ENCODE measurements around the gene F13B.
"Not testable (repeated sequence)": the region's sequence is repeated elsewhere in the genome, so short reads cannot be mapped to it uniquely, and the experiment has no call there.

F13B gene

GRCh38 chr1:197036861-197037260 is 30.2 kb downstream of the F13B start:
- H3K4me3 ChIP-seq (ENCODE audit: low read length) = no peak overlapping the region
- H3K27me3 ChIP-seq (ENCODE audit: control insufficient read depth, insufficient read depth, low read length) = no peaks in the 10 kb centered on the region
- no peak overlapping the region for H3K9ac ChIP-seq (ENCODE audit: low read length)
- no peaks in the 10 kb centered on the region for H3K36me3 ChIP-seq (ENCODE audit: control insufficient read depth, insufficient read depth, low read length)
- H3K4me1 ChIP-seq (ENCODE audit: control insufficient read depth, insufficient read depth, low read length) = no peaks in the 10 kb centered on the region
- H3K9me3 ChIP-seq (ENCODE audit: control insufficient read depth, low read length) = no peaks in the 10 kb centered on the region

GRCh38 chr1:197034631-197035339 is 32.3 kb downstream of the F13B start:
- not testable (repeated sequence) for H3K36me3 ChIP-seq (ENCODE audit: control insufficient read depth, insufficient read depth, low read length); H3K4me1 ChIP-seq (ENCODE audit: control insufficient read depth, insufficient read depth, low read length); H3K9ac ChIP-seq (ENCODE audit: low read length); H3K4me3 ChIP-seq (ENCODE audit: low read length); H3K27me3 ChIP-seq (ENCODE audit: control insufficient read depth, insufficient read depth, low read length); H3K9me3 ChIP-seq (ENCODE audit: control insufficient read depth, low read length)

- no peak overlapping the region for H3K9ac ChIP-seq (ENCODE audit: low read length)
Measured at GRCh38 chr1:197029749-197030148, 37.3 kb downstream of the F13B start.

GRCh38 chr1:197027359-197027758 is 39.7 kb downstream of the F13B start:
- Histone ChIP-seq H3K9me3 (ENCODE audit: control insufficient read depth, low read length) (no peaks in the 10 kb centered on the region), H3K4me1 (ENCODE audit: control insufficient read depth, insufficient read depth, low read length) (no peaks in the 10 kb centered on the region), H3K9ac (ENCODE audit: low read length) (no peak overlapping the region), H3K4me3 (ENCODE audit: low read length) (no peak overlapping the region), H3K27me3 (ENCODE audit: control insufficient read depth, insufficient read depth, low read length) (no peaks in the 10 kb centered on the region), H3K36me3 (ENCODE audit: control insufficient read depth, insufficient read depth, low read length) (no peaks in the 10 kb centered on the region)

More at GRCh38 chr1:197029749-197030148, 37.3 kb downstream of the F13B start:
- Histone ChIP-seq H3K4me3 (ENCODE audit: low read length) (no peak overlapping the region), H3K4me1 (ENCODE audit: control insufficient read depth, insufficient read depth, low read length) (no peaks in the 10 kb centered on the region), H3K27me3 (ENCODE audit: control insufficient read depth, insufficient read depth, low read length) (no peaks in the 10 kb centered on the region), H3K9me3 (ENCODE audit: control insufficient read depth, low read length) (no peaks in the 10 kb centered on the region), H3K36me3 (ENCODE audit: control insufficient read depth, insufficient read depth, low read length) (no peaks in the 10 kb centered on the region)

- Histone ChIP-seq H3K36me3 (ENCODE audit: control insufficient read depth, insufficient read depth, low read length) (no peaks in the 10 kb centered on the region), H3K4me1 (ENCODE audit: control insufficient read depth, insufficient read depth, low read length) (no peaks in the 10 kb centered on the region), H3K9me3 (ENCODE audit: control insufficient read depth, low read length) (no peaks in the 10 kb centered on the region), H3K27me3 (ENCODE audit: control insufficient read depth, insufficient read depth, low read length) (no peaks in the 10 kb centered on the region), H3K9ac (ENCODE audit: low read length) (no peak overlapping the region), H3K4me3 (ENCODE audit: low read length) (no peak overlapping the region)
Measured at GRCh38 chr1:197024460-197024859, 42.6 kb downstream of the F13B start.

- Histone ChIP-seq H3K4me1 (ENCODE audit: control insufficient read depth, insufficient read depth, low read length) (no peaks in the 10 kb centered on the region), H3K27me3 (ENCODE audit: control insufficient read depth, insufficient read depth, low read length) (no peaks in the 10 kb centered on the region), H3K9ac (ENCODE audit: low read length) (no peak overlapping the region), H3K36me3 (ENCODE audit: control insufficient read depth, insufficient read depth, low read length) (no peaks in the 10 kb centered on the region), H3K9me3 (ENCODE audit: control insufficient read depth, low read length) (no peaks in the 10 kb centered on the region), H3K4me3 (ENCODE audit: low read length) (no peak overlapping the region)
Measured at GRCh38 chr1:197021716-197022115, 45.3 kb downstream of the F13B start.

- no peaks in the 10 kb centered on the region for H3K9me3 ChIP-seq (ENCODE audit: control insufficient read depth, low read length)
- H3K4me3 ChIP-seq (ENCODE audit: low read length) = no peak overlapping the region
- H3K36me3 ChIP-seq (ENCODE audit: control insufficient read depth, insufficient read depth, low read length) = no peaks in the 10 kb centered on the region
- H3K4me1 ChIP-seq (ENCODE audit: control insufficient read depth, insufficient read depth, low read length) = no peaks in the 10 kb centered on the region
- no peaks in the 10 kb centered on the region for H3K27me3 ChIP-seq (ENCODE audit: control insufficient read depth, insufficient read depth, low read length)
- no peak overlapping the region for H3K9ac ChIP-seq (ENCODE audit: low read length)
Measured at GRCh38 chr1:197017558-197018146, 49.4 kb downstream of the F13B start.

- H3K36me3 ChIP-seq (ENCODE audit: control insufficient read depth, insufficient read depth, low read length) = no peaks in the 10 kb centered on the region
- H3K9ac ChIP-seq (ENCODE audit: low read length) = no peak overlapping the region
- no peaks in the 10 kb centered on the region for H3K9me3 ChIP-seq (ENCODE audit: control insufficient read depth, low read length)
- no peaks in the 10 kb centered on the region for H3K4me1 ChIP-seq (ENCODE audit: control insufficient read depth, insufficient read depth, low read length)
- no peak overlapping the region for H3K4me3 ChIP-seq (ENCODE audit: low read length)
- no peaks in the 10 kb centered on the region for H3K27me3 ChIP-seq (ENCODE audit: control insufficient read depth, insufficient read depth, low read length)
Measured at GRCh38 chr1:197016751-197017150, 50.3 kb downstream of the F13B start.

GRCh38 chr1:197013234-197013633 is 53.8 kb downstream of the F13B start:
- H3K9me3 ChIP-seq (ENCODE audit: control insufficient read depth, low read length) = no peaks in the 10 kb centered on the region
- no peaks in the 10 kb centered on the region for H3K36me3 ChIP-seq (ENCODE audit: control insufficient read depth, insufficient read depth, low read length)
- H3K27me3 ChIP-seq (ENCODE audit: control insufficient read depth, insufficient read depth, low read length) = no peaks in the 10 kb centered on the region
- H3K4me1 ChIP-seq (ENCODE audit: control insufficient read depth, insufficient read depth, low read length) = no peaks in the 10 kb centered on the region
- no peak overlapping the region for H3K4me3 ChIP-seq (ENCODE audit: low read length)
- H3K9ac ChIP-seq (ENCODE audit: low read length) = no peak overlapping the region

- Histone ChIP-seq H3K4me3 (ENCODE audit: low read length) (no peak overlapping the region), H3K9ac (ENCODE audit: low read length) (no peak overlapping the region), H3K9me3 (ENCODE audit: control insufficient read depth, low read length) (no peaks in the 10 kb centered on the region), H3K27me3 (ENCODE audit: control insufficient read depth, insufficient read depth, low read length) (no peaks in the 10 kb centered on the region), H3K4me1 (ENCODE audit: control insufficient read depth, insufficient read depth, low read length) (no peaks in the 10 kb centered on the region), H3K36me3 (ENCODE audit: control insufficient read depth, insufficient read depth, low read length) (no peaks in the 10 kb centered on the region)
Measured at GRCh38 chr1:197011614-197012013, 55.4 kb downstream of the F13B start.

GRCh38 chr1:197008861-197009260 is 58.2 kb downstream of the F13B start:
- Histone ChIP-seq H3K9me3 (ENCODE audit: control insufficient read depth, low read length) (no peaks in the 10 kb centered on the region), H3K4me1 (ENCODE audit: control insufficient read depth, insufficient read depth, low read length) (no peaks in the 10 kb centered on the region), H3K36me3 (ENCODE audit: control insufficient read depth, insufficient read depth, low read length) (no peaks in the 10 kb centered on the region), H3K27me3 (ENCODE audit: control insufficient read depth, insufficient read depth, low read length) (no peaks in the 10 kb centered on the region), H3K4me3 (ENCODE audit: low read length) (no peak overlapping the region), H3K9ac (ENCODE audit: low read length) (no peak overlapping the region)

GRCh38 chr1:197003132-197003531 is 63.9 kb downstream of the F13B start:
- H3K4me3 ChIP-seq (ENCODE audit: low read length) = no peak overlapping the region

More at GRCh38 chr1:197003132-197003531, 63.9 kb downstream of the F13B start:
- Histone ChIP-seq H3K9ac (ENCODE audit: low read length) (no peak overlapping the region), H3K4me1 (ENCODE audit: control insufficient read depth, insufficient read depth, low read length) (no peaks in the 10 kb centered on the region), H3K36me3 (ENCODE audit: control insufficient read depth, insufficient read depth, low read length) (no peaks in the 10 kb centered on the region), H3K9me3 (ENCODE audit: control insufficient read depth, low read length) (no peaks in the 10 kb centered on the region), H3K27me3 (ENCODE audit: control insufficient read depth, insufficient read depth, low read length) (no peaks in the 10 kb centered on the region)

All from mucosa of stomach (tissue), 1 donor.